Mucosa of rectum (tissue), 2 donors: Measurements from ENCODE around the gene STUM.
A peak's percentile ranks its signal among the peaks of the same experiment; 100 is the strongest.

Experiments
- H3K27ac ChIP-seq, 2 donors: one replicate each; pipeline ENCODE4 v1.7.0; 2013; ENCODE audit warnings: inconsistent platforms in 2 of 2, low read depth in 2 of 2, low read length in 2 of 2
- H3K27me3 ChIP-seq, 2 donors: one replicate each; pipeline ENCODE4 v1.7.0; 2013; ENCODE audit warnings: low read length in 2 of 2; ENCODE audit not compliant: control insufficient read depth in 2 of 2, insufficient read depth in 2 of 2
- H3K36me3 ChIP-seq, 2 donors: one replicate each; pipeline ENCODE4 v1.7.0; 2013; ENCODE audit warnings: low read length in 2 of 2; ENCODE audit not compliant: control insufficient read depth in 2 of 2, insufficient read depth in 2 of 2
- H3K4me1 ChIP-seq, 2 donors: one replicate each; pipeline ENCODE4 v1.7.0; 2013; ENCODE audit warnings: low read length in 2 of 2, mild to moderate bottlenecking in 1 of 2; ENCODE audit not compliant: control insufficient read depth in 2 of 2, insufficient read depth in 2 of 2
- H3K4me3 ChIP-seq, 2 donors: one replicate each; pipeline ENCODE4 v1.7.0; 2013; ENCODE audit warnings: low read length in 2 of 2
- H3K9ac ChIP-seq, 2 donors: one replicate each; pipeline ENCODE4 v1.7.0; 2013; ENCODE audit warnings: low read length in 2 of 2, low read depth in 1 of 2, mild to moderate bottlenecking in 1 of 2
- H3K9me3 ChIP-seq, 2 donors: one replicate each; pipeline ENCODE4 v1.7.0; 2013; ENCODE audit warnings: low read length in 2 of 2; ENCODE audit not compliant: control insufficient read depth in 2 of 2
- donor health status: healthy.
- donor health status: Normal muscosa, but diverticular disease.

Gene STUM

DNA sequence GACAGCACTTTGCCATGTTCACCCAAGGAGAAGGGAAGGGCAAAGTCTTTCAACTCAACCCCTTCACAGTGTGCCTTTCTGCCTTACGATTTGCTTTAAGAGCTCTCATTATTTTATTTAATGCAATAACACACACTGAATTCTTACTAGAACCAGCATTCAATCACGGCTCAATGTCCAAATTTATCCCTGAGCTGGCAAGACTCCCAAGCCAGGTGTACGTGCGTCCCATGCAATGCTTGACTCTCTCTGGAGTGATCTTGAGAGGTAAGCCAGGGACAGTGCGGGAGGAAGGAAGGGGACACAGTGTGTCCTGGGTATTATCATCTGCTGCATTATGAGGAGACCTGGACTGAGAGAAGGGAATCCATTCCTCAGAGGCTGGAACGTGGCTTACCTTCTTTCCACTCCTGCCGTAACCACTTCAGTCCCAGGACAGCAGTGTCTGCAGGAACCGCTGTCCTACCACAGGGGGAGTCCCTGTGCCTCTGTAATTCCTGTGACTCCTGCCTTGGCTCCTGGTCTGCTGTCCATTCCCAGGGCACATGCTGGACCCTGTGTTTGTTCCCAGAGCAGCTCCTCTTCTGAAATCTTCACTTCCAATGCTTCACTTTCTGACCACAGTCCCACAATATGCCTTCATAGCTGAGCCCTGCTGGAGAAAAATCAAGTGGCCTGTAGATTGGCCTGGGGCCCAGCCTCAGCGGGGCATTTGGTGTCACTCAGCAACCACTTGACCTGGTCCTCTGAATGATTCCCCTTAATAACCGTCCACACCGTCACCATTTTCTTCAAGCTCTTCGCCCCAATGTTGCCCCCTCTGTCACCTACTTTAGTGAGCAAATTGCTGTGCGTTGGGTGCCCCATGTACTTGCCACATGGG, 28.6 kb upstream of the STUM start:
- Histone ChIP-seq H3K27me3 (no peaks in the 10 kb centered on the region), H3K27ac (no peak overlapping the region), H3K9ac (no peak overlapping the region), H3K4me1 (no peaks in the 10 kb centered on the region), H3K4me3 (no peak overlapping the region), H3K9me3 (no peaks in the 10 kb centered on the region), H3K36me3 (no peaks in the 10 kb centered on the region)

- Histone ChIP-seq H3K27me3 (no peaks in the 10 kb centered on the region), H3K4me3 (no peak overlapping the region), H3K9ac (no peak overlapping the region), H3K27ac (no peak overlapping the region), H3K9me3 (no peaks in the 10 kb centered on the region), H3K4me1 (no peaks in the 10 kb centered on the region), H3K36me3 (no peaks in the 10 kb centered on the region)
Observed at GRCh38 chr1:226520640-226521355, 27.8 kb upstream of the STUM start.

- H3K9me3 ChIP-seq, result no peaks in the 10 kb centered on the region
- no peaks in the 10 kb centered on the region for H3K4me1 ChIP-seq
- no peaks in the 10 kb centered on the region for H3K36me3 ChIP-seq
- no peak overlapping the region for H3K9ac ChIP-seq
- H3K27me3 ChIP-seq, result no peaks in the 10 kb centered on the region
- H3K27ac ChIP-seq, result no peak overlapping the region
- no peak overlapping the region for H3K4me3 ChIP-seq
Observed at GRCh38 chr1:226523646-226524406, 24.7 kb upstream of the STUM start.

GRCh38 chr1:226524547-226524946, 24.0 kb upstream of the STUM start:
- Histone ChIP-seq H3K36me3 (no peaks in the 10 kb centered on the region), H3K4me1 (no peaks in the 10 kb centered on the region), H3K9me3 (no peaks in the 10 kb centered on the region), H3K9ac (no peak overlapping the region), H3K27ac (no peak overlapping the region), H3K4me3 (no peak overlapping the region), H3K27me3 (no peaks in the 10 kb centered on the region)

DNA sequence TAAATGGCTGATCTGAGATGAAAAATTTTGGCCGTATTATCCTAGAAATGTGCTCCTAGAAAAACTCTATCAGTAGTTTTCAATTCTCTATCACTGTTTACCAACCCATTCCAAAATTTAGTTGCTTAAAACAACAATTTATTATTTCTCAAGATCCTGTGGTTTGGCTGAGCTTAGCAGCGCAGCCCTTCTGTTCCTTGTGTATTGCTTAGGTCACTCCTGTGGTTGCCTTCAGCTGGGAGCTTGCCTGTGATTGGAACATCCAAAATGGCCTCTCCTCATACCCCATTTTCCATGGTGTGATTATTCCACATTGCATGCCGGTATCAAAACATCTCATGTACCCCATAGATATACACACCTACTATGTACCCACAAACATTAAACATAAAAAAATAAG, 22.8 kb upstream of the STUM start:
- Histone ChIP-seq H3K27me3 (no peaks in the 10 kb centered on the region), H3K36me3 (no peaks in the 10 kb centered on the region), H3K9ac (no peak overlapping the region), H3K4me3 (no peak overlapping the region), H3K27ac (no peak overlapping the region), H3K4me1 (no peaks in the 10 kb centered on the region), H3K9me3 (no peaks in the 10 kb centered on the region)

- Histone ChIP-seq H3K4me1 (no peaks in the 10 kb centered on the region), H3K9me3 (no peaks in the 10 kb centered on the region), H3K36me3 (no peaks in the 10 kb centered on the region), H3K9ac (no peak overlapping the region), H3K27ac (no peak overlapping the region), H3K27me3 (no peaks in the 10 kb centered on the region), H3K4me3 (peak overlapping the region; percentile 15 to 21)
Observed at GRCh38 chr1:226526801-226527595, 21.6 kb upstream of the STUM start.

GRCh38 chr1:226529891-226530290, 18.7 kb upstream of the STUM start:
- Histone ChIP-seq H3K27ac (no peak overlapping the region), H3K4me3 (no peak overlapping the region), H3K4me1 (no peaks in the 10 kb centered on the region), H3K9me3 (no peaks in the 10 kb centered on the region), H3K36me3 (no peaks in the 10 kb centered on the region), H3K9ac (no peak overlapping the region), H3K27me3 (no peaks in the 10 kb centered on the region)

DNA sequence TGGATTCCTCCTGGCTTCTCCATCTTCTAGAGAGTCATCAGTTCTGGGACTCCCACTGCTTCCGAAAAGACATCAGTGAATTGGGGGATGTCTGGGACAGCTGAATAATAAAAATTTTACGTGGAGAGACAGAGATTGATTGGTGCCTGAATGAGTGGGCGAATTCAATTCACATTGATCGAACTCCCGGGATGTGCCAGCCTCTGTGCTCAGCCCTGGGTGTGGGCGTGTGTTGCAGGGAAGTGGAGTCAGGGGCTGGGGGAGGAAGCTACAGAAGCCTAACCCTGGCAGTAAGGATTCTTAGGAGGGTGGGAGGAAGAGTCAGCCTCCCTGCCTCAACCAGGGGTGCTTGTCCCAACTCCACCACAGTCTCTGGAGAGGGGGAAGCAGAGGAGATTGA, 18.0 kb upstream of the STUM start:
- Histone ChIP-seq H3K9me3 (no peaks in the 10 kb centered on the region), H3K27me3 (no peaks in the 10 kb centered on the region), H3K27ac (no peak overlapping the region), H3K4me1 (no peaks in the 10 kb centered on the region), H3K9ac (no peak overlapping the region), H3K4me3 (no peak overlapping the region), H3K36me3 (no peaks in the 10 kb centered on the region)

- Histone ChIP-seq H3K4me3 (no peak overlapping the region), H3K4me1 (no peaks in the 10 kb centered on the region), H3K9ac (no peak overlapping the region), H3K9me3 (no peaks in the 10 kb centered on the region), H3K27me3 (no peaks in the 10 kb centered on the region), H3K36me3 (no peaks in the 10 kb centered on the region), H3K27ac (no peak overlapping the region)
Observed at GRCh38 chr1:226531360-226532093, 17.0 kb upstream of the STUM start.
